Measurements from ENCODE around the gene UGT1A3.
A peak's percentile ranks its signal among the peaks of the same experiment; 100 is the strongest.
"Not testable (repeated sequence)": the region's sequence is repeated elsewhere in the genome, so short reads cannot be mapped to it uniquely, and the experiment has no call there.

Gene UGT1A3

GRCh38 chr2:233728723-233729301 is at the start of gene UGT1A3:
TSS of gene UGT1A3 (plus strand) at chr2:233729042. CDS start at chr2:233729127, 85 bp downstream.
- no peak for DNase-seq (ENCODE audit: low read depth)

GRCh38 chr2:233679196-233679595 is 49.6 kb upstream of the UGT1A3 start:
- DNase-seq (ENCODE audit: low read depth): no peak

GRCh38 chr2:233680361-233681045 is 48.3 kb upstream of the UGT1A3 start:
- no peak for DNase-seq (ENCODE audit: low read depth)

- no peak for DNase-seq (ENCODE audit: low read depth)
Observed at GRCh38 chr2:233681521-233682099, 47.2 kb upstream of the UGT1A3 start, which contains the start of gene UGT1A7. TSS of gene UGT1A7 (plus strand) at chr2:233681901. CDS start at chr2:233681938, 37 bp downstream.

- no peak for DNase-seq (ENCODE audit: low read depth)
Observed at GRCh38 chr2:233684640-233685039, 44.2 kb upstream of the UGT1A3 start.

- DNase-seq (ENCODE audit: low read depth): no peak
Observed at GRCh38 chr2:233686928-233687327, 41.9 kb upstream of the UGT1A3 start.

GRCh38 chr2:233688341-233688740 is 40.5 kb upstream of the UGT1A3 start:
- DNase-seq (ENCODE audit: low read depth): no peak

- no peak for DNase-seq (ENCODE audit: low read depth)
Observed at GRCh38 chr2:233689031-233689430, 39.8 kb upstream of the UGT1A3 start.

GRCh38 chr2:233689501-233689900 is 39.3 kb upstream of the UGT1A3 start:
- DNase-seq (ENCODE audit: low read depth): no peak

GRCh38 chr2:233690444-233690843 is 38.4 kb upstream of the UGT1A3 start:
- DNase-seq (ENCODE audit: low read depth): no peak

GRCh38 chr2:233691443-233692433 is 37.1 kb upstream of the UGT1A3 start:
- no peak for DNase-seq (ENCODE audit: low read depth)

GRCh38 chr2:233692648-233693047 is 36.2 kb upstream of the UGT1A3 start, which contains the start of gene UGT1A6:
TSS of gene UGT1A6 (plus strand) at chr2:233692890. CDS start at chr2:233693005, 115 bp downstream.
- DNase-seq (ENCODE audit: low read depth): no peak

- DNase-seq (ENCODE audit: low read depth): no peak
Observed at GRCh38 chr2:233693963-233694362, 34.9 kb upstream of the UGT1A3 start.

- no peak for DNase-seq (ENCODE audit: low read depth)
Observed at GRCh38 chr2:233698740-233699139, 30.1 kb upstream of the UGT1A3 start.

GRCh38 chr2:233699424-233700027 is 29.3 kb upstream of the UGT1A3 start:
- no peak for DNase-seq (ENCODE audit: low read depth)

- DNase-seq (ENCODE audit: low read depth): no peak
Observed at GRCh38 chr2:233700028-233700635, 28.7 kb upstream of the UGT1A3 start.

- DNase-seq (ENCODE audit: low read depth): not testable (repeated sequence)
Observed at GRCh38 chr2:233700842-233701241, 28.0 kb upstream of the UGT1A3 start.

GRCh38 chr2:233702238-233702637 is 26.6 kb upstream of the UGT1A3 start:
- DNase-seq (ENCODE audit: low read depth): no peak

- peak; percentile 21 for DNase-seq (ENCODE audit: low read depth)
Observed at GRCh38 chr2:233705911-233706506, 22.8 kb upstream of the UGT1A3 start.

GRCh38 chr2:233706720-233707119 is 22.1 kb upstream of the UGT1A3 start:
- peak; percentile 20 for DNase-seq (ENCODE audit: low read depth)

All from GM04503 (cell line).